ENCODE results near the gene ZBTB32. TPM values are rescaled to one million over a fixed set of nuclear protein-coding genes. Genes with fewer than 3 reads are reported as not detected.

ZBTB32 gene
- total RNA-seq, 1 experiment from 2014 or later = not detected

GRCh38 chr19:35745328-35746086 is 41.1 kb downstream of the ZBTB32 start, which contains the start of the genes PSENEN and U2AF1L4:
PSENEN (plus strand) TSS chr19:35745651; CDS start chr19:35745931, 280 bp downstream.
U2AF1L4 (minus strand) TSS chr19:35745418; CDS start chr19:35745391, 27 bp downstream.
- Histone ChIP-seq H3K27ac (ENCODE audit: low read length) (peak within 1 kb of the TSS; percentile 98), H3K4me3 (ENCODE audit: low read depth in 2 of 2, low read length in 2 of 2) (peak within 1 kb of the TSS; percentile 92 to 97), H3K27me3 (ENCODE audit: control insufficient read depth, insufficient read depth, low read length) (no peaks in the 10 kb centered on the region), H3K9me3 (ENCODE audit: control insufficient read depth, insufficient read depth, low read depth, low read length) (no peaks in the 10 kb centered on the region), H3K4me1 (ENCODE audit: control insufficient read depth, insufficient read depth, low read length) (peaks cover 29% of the 10 kb centered on the region), H3K36me3 (ENCODE audit: control insufficient read depth, insufficient read depth, low read length) (no peaks in the 10 kb centered on the region)
- POLR2A ChIA-PET = interaction anchor here (0.6 to 1.2 kb wide), 9 partner anchors 9 to 481 kb away, joined by 3 to 21 read pairs (median 5); no protein-coding TSS in a partner anchor
- intact Hi-C loops (cut with micrococcal nuclease; ENCODE audit: unreplicated experiment) (no loop called here), in situ Hi-C loops (cut with HindIII; ENCODE audit: low pct_unique_long_range_greater_than_20kb, low sequenced_read_pairs) (no loop called here)
- TSS peak; percentile 84 for BruUV-seq (replicated peaks)
- DNase-seq (ENCODE audit: low read depth, low spot score) = peak; percentile 98
- peak; percentile 80 for ATAC-seq
- TF ChIP-seq TCF7L2 (IDR thresholded peaks at IDR 0.05; ENCODE audit: low read depth, low read length) (no peak), SIN3A (IDR thresholded peaks at IDR 0.05; ENCODE audit: borderline replicate concordance, insufficient read depth, low read depth, low read length) (peak; percentile 91; the same call in 1 of the 2 replicates), CTCF (IDR thresholded peaks at IDR 0.05) (no peak), POLR2AphosphoS5 (IDR thresholded peaks at IDR 0.05; ENCODE audit: low read depth, low read length) (peak; percentile 84)
- CTCF ChIA-PET = interaction anchor here (0.6 to 0.7 kb wide), 2 partner anchors 28 to 90 kb away, joined by 3 to 4 read pairs; no protein-coding TSS in a partner anchor

GRCh38 chr19:35746087-35746462 is 41.7 kb downstream of the ZBTB32 start:
- Histone ChIP-seq H3K4me1 (ENCODE audit: control insufficient read depth, insufficient read depth, low read length) (peaks cover 24% of the 10 kb centered on the region), H3K27ac (ENCODE audit: low read length) (peak overlapping the region; percentile 98), H3K27me3 (ENCODE audit: control insufficient read depth, insufficient read depth, low read length) (no peaks in the 10 kb centered on the region), H3K36me3 (ENCODE audit: control insufficient read depth, insufficient read depth, low read length) (no peaks in the 10 kb centered on the region), H3K9me3 (ENCODE audit: control insufficient read depth, insufficient read depth, low read depth, low read length) (no peaks in the 10 kb centered on the region), H3K4me3 (ENCODE audit: low read depth in 2 of 2, low read length in 2 of 2) (peak overlapping the region; percentile 92 to 97)
- POLR2A ChIA-PET = interaction anchor here (0.8 to 1.2 kb wide), 3 partner anchors 13 to 77 kb away, joined by 3 read pairs; no protein-coding TSS in a partner anchor
- TF ChIP-seq POLR2AphosphoS5 (IDR thresholded peaks at IDR 0.05; ENCODE audit: low read depth, low read length) = no peak
- DNase-seq (ENCODE audit: low read depth, low spot score) (no peak), ATAC-seq (no peak)
- CTCF ChIA-PET = no interaction called here
- in situ Hi-C loops (cut with HindIII; ENCODE audit: low pct_unique_long_range_greater_than_20kb, low sequenced_read_pairs) = no loop called here
- intact Hi-C loops (cut with micrococcal nuclease; ENCODE audit: unreplicated experiment) = no loop called here
- no TSS peak for BruUV-seq (replicated peaks)

GRCh38 chr19:35746531-35746930 is 42.2 kb downstream of the ZBTB32 start:
- BruUV-seq (replicated peaks) = no TSS peak
- no peak for DNase-seq (ENCODE audit: low read depth, low spot score)
- in situ Hi-C loops (cut with HindIII; ENCODE audit: low pct_unique_long_range_greater_than_20kb, low sequenced_read_pairs) = no loop called here
- Histone ChIP-seq H3K4me3 (ENCODE audit: low read depth in 2 of 2, low read length in 2 of 2) (peak overlapping the region; percentile 92 to 97), H3K27me3 (ENCODE audit: control insufficient read depth, insufficient read depth, low read length) (no peaks in the 10 kb centered on the region), H3K9me3 (ENCODE audit: control insufficient read depth, insufficient read depth, low read depth, low read length) (no peaks in the 10 kb centered on the region), H3K4me1 (ENCODE audit: control insufficient read depth, insufficient read depth, low read length) (peaks cover 24% of the 10 kb centered on the region), H3K36me3 (ENCODE audit: control insufficient read depth, insufficient read depth, low read length) (no peaks in the 10 kb centered on the region), H3K27ac (ENCODE audit: low read length) (peak overlapping the region; percentile 98)
- no peak for TF ChIP-seq SIN3A (IDR thresholded peaks at IDR 0.05; ENCODE audit: borderline replicate concordance, insufficient read depth, low read depth, low read length)
- no peak for TF ChIP-seq CTCF (IDR thresholded peaks at IDR 0.05)
- TF ChIP-seq POLR2AphosphoS5 (IDR thresholded peaks at IDR 0.05; ENCODE audit: low read depth, low read length) = no peak
- no peak for TF ChIP-seq TCF7L2 (IDR thresholded peaks at IDR 0.05; ENCODE audit: low read depth, low read length)
- no peak for TF ChIP-seq REST (IDR thresholded peaks at IDR 0.05; ENCODE audit: insufficient read depth in 1 of 2, low read depth in 2 of 2, low read length in 1 of 2)
- no peak for ATAC-seq
- intact Hi-C loops (cut with micrococcal nuclease; ENCODE audit: unreplicated experiment) = no loop called here
- POLR2A ChIA-PET = interaction anchor here (1.2 kb wide), 1 partner anchor 43 kb away, joined by 3 read pairs; no protein-coding TSS in a partner anchor
- CTCF ChIA-PET = no interaction called here
